K562 (cell line): ENCODE results near the gene BLOC1S4. TPM values are rescaled to one million over a fixed set of nuclear protein-coding genes. Genes with fewer than 3 reads are reported as not detected.

Experiments
- ADNP ChIP-seq: fragments of 200-800 bp; sonication (Bioruptor generic); IDR thresholded peaks from 2 replicates; pipeline ENCODE4 v1.6.1; 2016; ENCODE audit warnings: missing genetic modification characterization, missing compliant biosample characterization
- BRD4 ChIP-seq: fragments of 200-600 bp; sonication (generic); IDR thresholded peaks from 2 replicates; pipeline ENCODE4 v1.6.1; 2017; ENCODE audit warnings: inconsistent platforms
- CBX1 ChIP-seq: sonication (generic); IDR thresholded peaks from 2 replicates; pipeline ENCODE4 v1.6.1; 2016; ENCODE audit warnings: antibody characterized with exemption, low read depth, mild to moderate bottlenecking
- FUS ChIP-seq: fragments of 200-400 bp; formaldehyde crosslinking; optimal IDR thresholded peaks from 2 replicates; pipeline ENCODE3; 2017; ENCODE audit warnings: low read depth, low read length
- HMGN3 ChIP-seq: IDR thresholded peaks from 2 replicates; pipeline ENCODE4 v1.6.1; 2011; ENCODE audit warnings: borderline replicate concordance, low read depth, mild to moderate bottlenecking, mixed read lengths, low read length; ENCODE audit not compliant: insufficient read length; ENCODE audit errors: extremely low read depth
- MAFK ChIP-seq: IDR thresholded peaks from 2 replicates; pipeline ENCODE4 v1.6.1; 2011; ENCODE audit warnings: low read length, improper control_type of control experiment
- NCOA4 ChIP-seq: fragments of 450-650 bp; IDR thresholded peaks from 2 replicates; pipeline ENCODE4 v1.6.1; 2018; ENCODE audit warnings: mild to moderate bottlenecking; ENCODE audit not compliant: partially characterized antibody
- NFIC ChIP-seq: fragments of 450-650 bp; IDR thresholded peaks from 2 replicates; pipeline ENCODE4 v1.6.1; 2017; ENCODE audit warnings: mild to moderate bottlenecking, inconsistent platforms
- PHF8 ChIP-seq: fragments of 200-600 bp; sonication (generic); IDR thresholded peaks from 2 replicates; pipeline ENCODE4 v1.6.1; 2012; ENCODE audit warnings: mixed run types, mild to moderate bottlenecking, inconsistent platforms, low read length, moderate library complexity, borderline replicate concordance
- SMARCB1 ChIP-seq: IDR thresholded peaks from 2 replicates; pipeline ENCODE4 v1.6.1; 2011; ENCODE audit warnings: improper control_type of control experiment, low read depth; ENCODE audit not compliant: insufficient read length
- SRF ChIP-seq, 2 experiments: fragments of 250-450, 450-650 bp in 1 of 2; sonication (Bioruptor Pico) in 1 of 2; sonication (generic) in 1 of 2; formaldehyde crosslinking; IDR thresholded peaks; 2 replicates each; pipeline versions ENCODE4 v1.5.0 to v1.5.1; 2020 to 2022; ENCODE audit warnings: mild to moderate bottlenecking in 1 of 2, missing genetic modification reagents in 1 of 2
- TAL1 ChIP-seq: fragments of 450-650 bp; IDR thresholded peaks from 2 replicates; pipeline ENCODE4 v1.6.1; 2016; ENCODE audit warnings: mild to moderate bottlenecking
- ZFP1 ChIP-seq: fragments of 450-650 bp; formaldehyde crosslinking; IDR thresholded peaks from 2 replicates; pipeline ENCODE4 v1.4.0; 2020; ENCODE audit warnings: mild to moderate bottlenecking, mixed read lengths
- ZNF212 ChIP-seq: fragments of 450-650 bp; formaldehyde crosslinking; IDR thresholded peaks from 2 replicates; pipeline ENCODE4 v1.4.0; 2020; ENCODE audit warnings: mild to moderate bottlenecking
- ZNF232 ChIP-seq: sonication (generic); formaldehyde crosslinking; IDR thresholded peaks from 2 replicates; pipeline ENCODE4 v1.8.0; 2022; ENCODE audit warnings: mild to moderate bottlenecking, missing genetic modification reagents
- polyA plus RNA-seq, 8 experiments: library from polyadenylated mRNA; depleted of rRNA in 4 of 8; stranded (reverse) in 5 of 8; unstranded in 3 of 8; fragments of >200 nt; fragmentation: Nextera tagmentation in 2 of 8; fragmentation: Illumina TruSeq in 1 of 8; extraction: Ambion mirVana in 2 of 8; extraction: Trizol in 1 of 8; gene quantifications; 2 replicates each; pipeline versions ENCODE4 v1.2.1 to v1.2.3, GENCODE V29; 2011 to 2014; ENCODE audit warnings: inconsistent platforms in 1 of 8, missing spikeins in 1 of 8
- total RNA-seq, 7 experiments: library from RNA; depleted of rRNA in 6 of 7; stranded (reverse); fragments of >200 nt in 6 of 7; fragmentation: Illumina TruSeq in 2 of 7; extraction: Trizol in 2 of 7; gene quantifications; 2 replicates each; pipeline versions ENCODE4 v1.2.1 to v1.2.3, GENCODE V29; 2011 to 2021; ENCODE audit warnings: low replicate concordance in 1 of 7
- TF ChIP-seq, protein P1 (sequence below), 2 experiments: fragments of 450-650 bp; IDR thresholded peaks; 2 replicates each; pipeline ENCODE4 v1.6.1; 2018; ENCODE audit warnings: mild to moderate bottlenecking in 2 of 2, low read depth in 1 of 2; ENCODE audit not compliant: partially characterized antibody in 2 of 2
- TF ChIP-seq, protein P2 (sequence below), 2 experiments: fragments of 450-650 bp; IDR thresholded peaks; 2 replicates each; pipeline ENCODE4 v1.6.1; 2016
- TF ChIP-seq, protein P3 (sequence below): fragments of 450-650 bp; IDR thresholded peaks from 2 replicates; pipeline ENCODE4 v1.6.1; 2014; ENCODE audit warnings: low read depth, mild to moderate bottlenecking, moderate library complexity, borderline replicate concordance
- TF ChIP-seq, protein P4 (sequence below), 2 experiments: fragments of 450-650 bp in 1 of 2; sonication (generic) in 1 of 2; formaldehyde crosslinking in 1 of 2; IDR thresholded peaks in 1 of 2; conservative IDR thresholded peaks in 1 of 2; 2 replicates each; pipeline versions ENCODE4 v1.6.1 to v1.8.1; 2016 to 2023; ENCODE audit warnings: mild to moderate bottlenecking in 2 of 2, moderate library complexity in 2 of 2, inconsistent platforms in 1 of 2, missing genetic modification reagents in 1 of 2

Gene BLOC1S4
- total and polyA plus RNA-seq, 9 of the 15 experiments (the other 6 are each of a cell fraction or from before 2014, with no cell fraction given), result 3.1 to 31.6 (median 11.2) TPM

DNA sequence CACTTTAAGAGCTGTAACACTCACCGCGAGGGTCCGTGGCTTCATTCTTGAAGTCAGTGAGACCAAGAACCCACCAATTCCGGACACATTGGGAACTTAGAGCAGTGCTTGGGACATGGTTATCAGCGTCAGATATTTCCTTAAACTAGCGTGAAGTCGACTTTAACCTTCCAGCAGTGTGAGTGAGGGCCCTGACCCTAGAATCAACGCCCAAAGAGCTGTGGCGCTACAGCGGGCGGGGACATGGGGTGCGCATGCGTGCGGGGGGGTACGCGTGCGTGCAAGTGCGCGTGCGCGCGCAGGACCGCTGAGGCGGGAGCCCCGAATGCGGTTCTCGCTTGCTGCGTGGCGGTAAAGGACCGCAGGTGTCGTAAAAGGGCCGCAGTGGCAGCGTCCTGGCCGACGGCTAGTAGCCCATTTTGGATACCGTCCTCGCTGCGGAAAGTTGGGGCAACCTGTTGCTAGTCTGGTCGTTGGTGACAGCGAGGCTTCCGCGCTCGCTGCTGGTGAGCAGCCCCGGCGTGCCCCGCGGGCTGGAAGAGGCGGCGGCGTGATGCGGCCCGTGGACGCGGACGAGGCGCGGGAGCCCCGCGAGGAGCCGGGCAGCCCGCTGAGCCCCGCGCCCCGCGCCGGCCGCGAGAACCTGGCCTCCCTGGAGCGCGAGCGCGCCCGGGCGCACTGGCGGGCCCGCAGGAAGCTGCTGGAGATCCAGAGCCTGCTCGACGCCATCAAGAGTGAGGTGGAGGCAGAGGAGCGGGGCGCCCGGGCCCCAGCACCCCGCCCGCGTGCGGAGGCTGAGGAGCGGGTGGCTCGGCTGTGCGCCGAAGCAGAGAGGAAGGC is 42.1 kb upstream of the BLOC1S4 start (continued):
- TF ChIP-seq CBX1 (no peak), SRF (CRISPR knock-in tag; IDR thresholded peaks at IDR 0.05) (peak in 1 of 2 experiments; percentile 73; a peak in 2 of 4 replicates), PHF8 (peak; percentile 80; the same call in 1 of the 2 replicates), ZFP1 (CRISPR knock-in tag) (no peak), MAFK (no peak), SMARCB1 (no peak), FUS (peak; percentile 93), TAL1 (no peak), ZNF212 (CRISPR knock-in tag) (peak; percentile 30; the same call in 1 of the 2 replicates), BRD4 (0 out of 2 replicates have a peak, but pooled peaks have one; percentile 35), NFIC (no peak), NCOA4 (no peak), HMGN3 (peak; percentile 55), ZNF232 (CRISPR knock-in tag) (no peak), ADNP (no peak)
- TF ChIP-seq, protein P1, sequence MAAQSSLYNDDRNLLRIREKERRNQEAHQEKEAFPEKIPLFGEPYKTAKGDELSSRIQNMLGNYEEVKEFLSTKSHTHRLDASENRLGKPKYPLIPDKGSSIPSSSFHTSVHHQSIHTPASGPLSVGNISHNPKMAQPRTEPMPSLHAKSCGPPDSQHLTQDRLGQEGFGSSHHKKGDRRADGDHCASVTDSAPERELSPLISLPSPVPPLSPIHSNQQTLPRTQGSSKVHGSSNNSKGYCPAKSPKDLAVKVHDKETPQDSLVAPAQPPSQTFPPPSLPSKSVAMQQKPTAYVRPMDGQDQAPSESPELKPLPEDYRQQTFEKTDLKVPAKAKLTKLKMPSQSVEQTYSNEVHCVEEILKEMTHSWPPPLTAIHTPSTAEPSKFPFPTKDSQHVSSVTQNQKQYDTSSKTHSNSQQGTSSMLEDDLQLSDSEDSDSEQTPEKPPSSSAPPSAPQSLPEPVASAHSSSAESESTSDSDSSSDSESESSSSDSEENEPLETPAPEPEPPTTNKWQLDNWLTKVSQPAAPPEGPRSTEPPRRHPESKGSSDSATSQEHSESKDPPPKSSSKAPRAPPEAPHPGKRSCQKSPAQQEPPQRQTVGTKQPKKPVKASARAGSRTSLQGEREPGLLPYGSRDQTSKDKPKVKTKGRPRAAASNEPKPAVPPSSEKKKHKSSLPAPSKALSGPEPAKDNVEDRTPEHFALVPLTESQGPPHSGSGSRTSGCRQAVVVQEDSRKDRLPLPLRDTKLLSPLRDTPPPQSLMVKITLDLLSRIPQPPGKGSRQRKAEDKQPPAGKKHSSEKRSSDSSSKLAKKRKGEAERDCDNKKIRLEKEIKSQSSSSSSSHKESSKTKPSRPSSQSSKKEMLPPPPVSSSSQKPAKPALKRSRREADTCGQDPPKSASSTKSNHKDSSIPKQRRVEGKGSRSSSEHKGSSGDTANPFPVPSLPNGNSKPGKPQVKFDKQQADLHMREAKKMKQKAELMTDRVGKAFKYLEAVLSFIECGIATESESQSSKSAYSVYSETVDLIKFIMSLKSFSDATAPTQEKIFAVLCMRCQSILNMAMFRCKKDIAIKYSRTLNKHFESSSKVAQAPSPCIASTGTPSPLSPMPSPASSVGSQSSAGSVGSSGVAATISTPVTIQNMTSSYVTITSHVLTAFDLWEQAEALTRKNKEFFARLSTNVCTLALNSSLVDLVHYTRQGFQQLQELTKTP (IDR thresholded peaks at IDR 0.05; ENCODE audit: low read depth in 1 of 2, partially characterized antibody in 2 of 2), result peak in 1 of 2 experiments; percentile 7
- TF ChIP-seq, protein P2, sequence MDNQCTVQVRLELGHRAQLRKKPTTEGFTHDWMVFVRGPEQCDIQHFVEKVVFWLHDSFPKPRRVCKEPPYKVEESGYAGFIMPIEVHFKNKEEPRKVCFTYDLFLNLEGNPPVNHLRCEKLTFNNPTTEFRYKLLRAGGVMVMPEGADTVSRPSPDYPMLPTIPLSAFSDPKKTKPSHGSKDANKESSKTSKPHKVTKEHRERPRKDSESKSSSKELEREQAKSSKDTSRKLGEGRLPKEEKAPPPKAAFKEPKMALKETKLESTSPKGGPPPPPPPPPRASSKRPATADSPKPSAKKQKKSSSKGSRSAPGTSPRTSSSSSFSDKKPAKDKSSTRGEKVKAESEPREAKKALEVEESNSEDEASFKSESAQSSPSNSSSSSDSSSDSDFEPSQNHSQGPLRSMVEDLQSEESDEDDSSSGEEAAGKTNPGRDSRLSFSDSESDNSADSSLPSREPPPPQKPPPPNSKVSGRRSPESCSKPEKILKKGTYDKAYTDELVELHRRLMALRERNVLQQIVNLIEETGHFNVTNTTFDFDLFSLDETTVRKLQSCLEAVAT (IDR thresholded peaks at IDR 0.05), result peak in 1 of 2 experiments; percentile 96; a peak in 3 of 4 replicates
- TF ChIP-seq, protein P3, sequence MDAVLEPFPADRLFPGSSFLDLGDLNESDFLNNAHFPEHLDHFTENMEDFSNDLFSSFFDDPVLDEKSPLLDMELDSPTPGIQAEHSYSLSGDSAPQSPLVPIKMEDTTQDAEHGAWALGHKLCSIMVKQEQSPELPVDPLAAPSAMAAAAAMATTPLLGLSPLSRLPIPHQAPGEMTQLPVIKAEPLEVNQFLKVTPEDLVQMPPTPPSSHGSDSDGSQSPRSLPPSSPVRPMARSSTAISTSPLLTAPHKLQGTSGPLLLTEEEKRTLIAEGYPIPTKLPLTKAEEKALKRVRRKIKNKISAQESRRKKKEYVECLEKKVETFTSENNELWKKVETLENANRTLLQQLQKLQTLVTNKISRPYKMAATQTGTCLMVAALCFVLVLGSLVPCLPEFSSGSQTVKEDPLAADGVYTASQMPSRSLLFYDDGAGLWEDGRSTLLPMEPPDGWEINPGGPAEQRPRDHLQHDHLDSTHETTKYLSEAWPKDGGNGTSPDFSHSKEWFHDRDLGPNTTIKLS, result peak; percentile 78
- TF ChIP-seq, protein P4, sequence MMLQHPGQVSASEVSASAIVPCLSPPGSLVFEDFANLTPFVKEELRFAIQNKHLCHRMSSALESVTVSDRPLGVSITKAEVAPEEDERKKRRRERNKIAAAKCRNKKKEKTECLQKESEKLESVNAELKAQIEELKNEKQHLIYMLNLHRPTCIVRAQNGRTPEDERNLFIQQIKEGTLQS (IDR thresholded peaks at IDR 0.05), result no peak
- TF ChIP-seq, protein P4 (CRISPR knock-in tag; conservative IDR thresholded peaks at IDR 0.05), result peak; percentile 90
